HG03025 (cell line): Measurements from ENCODE around the gene TRAIP.

ENCODE experiments used
- ATAC-seq: cut with Tn5 transposase; IDR thresholded peaks from one replicate; pipeline ENCODE4 v1.9.1; 2021; ENCODE audit warnings: mild to moderate bottlenecking, moderate library complexity; ENCODE audit not compliant: unreplicated experiment, low FRiP score

TRAIP gene

DNA sequence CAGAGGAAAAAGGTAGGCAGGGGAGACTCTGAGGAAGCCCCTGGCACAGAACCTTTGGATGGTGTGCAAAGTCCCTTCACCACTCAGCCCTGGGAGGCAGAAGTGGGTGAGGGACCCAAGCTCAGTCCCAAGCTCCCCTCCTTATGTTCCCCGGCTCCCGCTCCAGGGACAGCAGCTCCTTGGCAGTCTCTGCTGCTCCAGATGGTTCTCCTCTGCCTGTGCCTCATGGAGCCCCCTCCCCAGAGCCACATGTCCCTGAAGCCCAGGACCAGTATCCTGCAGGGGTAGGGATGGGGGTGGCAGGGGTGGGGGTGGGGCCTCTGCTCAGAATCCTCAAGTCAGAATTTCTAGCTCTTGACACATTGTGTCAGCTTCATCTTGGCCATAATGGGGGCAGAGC is 21.4 kb upstream of the TRAIP start:
- no peak for ATAC-seq

DNA sequence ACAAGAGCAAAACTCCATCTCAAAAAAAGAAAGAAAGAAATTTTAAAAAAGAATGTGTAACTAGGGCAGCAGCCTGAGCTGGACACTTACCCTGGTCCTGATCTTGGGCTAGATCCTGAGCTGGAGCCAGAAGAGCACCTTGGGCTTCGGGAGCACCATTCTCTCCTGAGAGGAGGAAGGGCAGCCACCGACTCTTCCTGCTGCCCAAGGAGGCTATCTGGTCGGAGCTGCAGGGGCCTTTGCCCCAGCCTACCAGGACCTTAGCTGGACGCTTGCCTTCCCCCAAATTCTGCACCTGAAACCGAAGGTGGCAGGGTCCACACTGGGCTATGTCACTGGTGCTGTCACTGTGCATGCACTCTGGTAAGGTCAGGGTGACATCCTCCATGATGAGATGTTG is 20.2 kb upstream of the TRAIP start:
- no peak for ATAC-seq

DNA sequence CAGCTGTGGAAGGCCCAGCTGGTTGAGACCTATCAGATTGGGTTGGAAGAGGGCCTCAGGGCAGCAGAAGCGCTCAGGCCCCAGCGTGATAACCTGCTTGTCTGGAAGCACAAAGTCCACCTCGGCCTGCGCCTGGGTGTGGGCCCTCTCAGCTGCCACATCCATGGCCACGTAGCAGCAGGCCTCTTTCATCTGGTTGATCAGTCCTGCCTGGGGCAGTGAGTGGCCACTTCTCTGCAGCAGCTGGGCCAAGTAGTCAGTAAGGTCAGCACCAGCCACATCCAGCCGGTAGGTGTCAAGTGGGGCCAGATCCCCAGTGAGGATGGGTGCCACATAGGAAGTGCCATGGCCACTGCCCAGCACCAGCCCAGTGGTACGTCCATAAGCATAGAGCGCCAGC is 17.3 kb upstream of the TRAIP start:
- ATAC-seq, result no peak

DNA sequence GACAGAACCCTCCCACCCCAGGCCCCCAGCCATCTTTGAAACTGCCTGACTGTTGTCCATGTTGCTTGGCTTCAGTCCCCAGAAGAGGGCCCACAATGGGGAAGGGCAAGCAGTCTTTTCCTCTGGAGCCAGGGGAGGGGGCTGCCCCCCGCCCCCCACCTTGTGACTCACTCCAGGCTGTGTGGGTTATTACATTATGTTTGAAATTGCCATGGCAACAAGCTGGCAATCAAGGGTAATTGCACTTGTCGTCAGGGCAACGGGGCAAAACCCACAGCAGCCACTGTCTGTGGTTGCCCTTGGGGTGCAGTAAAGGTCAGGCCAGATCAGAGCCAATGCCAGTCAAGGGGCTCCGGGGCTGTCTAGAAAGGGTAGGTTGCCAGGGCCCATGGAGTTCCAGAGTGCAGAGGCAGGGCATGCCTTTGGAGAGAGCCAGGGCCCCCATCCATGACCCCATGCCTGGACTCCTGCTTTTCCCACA is 16.5 kb upstream of the TRAIP start:
- no peak for ATAC-seq

DNA sequence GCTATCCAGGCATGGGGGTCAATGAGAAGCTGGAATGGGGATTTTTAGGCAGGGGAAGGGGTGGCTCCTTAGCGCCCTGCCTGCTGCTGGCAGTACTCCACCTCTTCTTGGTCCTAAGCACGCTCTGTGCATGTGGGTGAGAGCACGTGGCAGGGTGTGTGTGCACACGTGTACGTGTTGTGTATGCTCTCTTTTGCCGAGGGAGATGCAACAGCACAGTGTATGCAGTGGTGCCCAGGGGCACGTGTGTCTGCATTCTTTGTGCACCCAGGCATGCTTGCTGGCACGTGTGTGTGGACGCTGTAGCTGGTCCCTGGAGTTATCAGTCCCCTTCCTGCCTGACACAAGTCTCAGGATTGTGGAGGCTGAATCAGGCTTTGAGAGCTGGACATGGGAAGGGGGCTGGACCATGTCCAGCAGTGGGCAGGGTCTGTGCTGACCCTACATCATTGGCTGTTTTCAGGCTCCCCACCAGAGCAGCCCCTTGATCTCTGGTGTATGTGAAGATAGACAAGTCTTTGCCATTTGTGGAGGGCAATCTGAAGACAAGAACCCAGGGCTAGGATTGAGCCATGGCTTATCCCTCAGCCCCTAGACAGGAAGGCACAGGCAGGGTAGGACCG is 15.3 kb upstream of the TRAIP start:
- ATAC-seq, result no peak

DNA sequence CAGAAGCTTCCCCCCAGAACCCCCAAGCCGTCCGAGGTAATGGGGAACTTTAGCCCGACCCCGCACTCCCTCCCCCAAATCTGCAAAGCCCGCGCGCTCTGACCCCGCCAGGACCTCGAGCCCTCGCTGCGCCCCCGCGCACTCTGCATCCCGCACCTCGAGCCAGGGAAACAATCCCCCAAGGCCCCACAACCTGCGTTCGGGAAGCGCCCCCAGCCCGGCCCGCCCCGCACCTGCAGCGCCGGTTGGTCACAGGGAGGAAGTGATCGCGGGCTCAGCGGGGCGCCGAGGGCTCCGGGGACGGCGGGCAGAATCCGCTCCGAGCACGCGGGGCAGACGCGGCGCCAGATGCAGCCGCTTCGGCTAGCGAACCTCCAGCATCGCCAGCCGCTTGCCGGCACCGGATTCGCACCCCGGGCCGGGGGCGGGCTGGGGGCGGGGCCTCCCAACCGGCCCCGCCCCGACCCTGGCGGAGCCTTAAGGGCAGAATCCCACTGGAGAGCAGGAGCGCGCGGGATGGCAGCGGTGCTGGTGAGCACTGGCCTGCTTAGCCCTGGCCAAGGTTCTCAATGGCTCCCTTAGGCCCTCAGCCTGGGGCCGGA is 13.3 kb upstream of the TRAIP start, which contains the start of gene CAMKV:
Gene CAMKV (minus strand): TSS at position 382 of the 602 bp plus-strand sequence. CDS start 7,518 bp downstream, outside the sequence.
- ATAC-seq, result no peak

DNA sequence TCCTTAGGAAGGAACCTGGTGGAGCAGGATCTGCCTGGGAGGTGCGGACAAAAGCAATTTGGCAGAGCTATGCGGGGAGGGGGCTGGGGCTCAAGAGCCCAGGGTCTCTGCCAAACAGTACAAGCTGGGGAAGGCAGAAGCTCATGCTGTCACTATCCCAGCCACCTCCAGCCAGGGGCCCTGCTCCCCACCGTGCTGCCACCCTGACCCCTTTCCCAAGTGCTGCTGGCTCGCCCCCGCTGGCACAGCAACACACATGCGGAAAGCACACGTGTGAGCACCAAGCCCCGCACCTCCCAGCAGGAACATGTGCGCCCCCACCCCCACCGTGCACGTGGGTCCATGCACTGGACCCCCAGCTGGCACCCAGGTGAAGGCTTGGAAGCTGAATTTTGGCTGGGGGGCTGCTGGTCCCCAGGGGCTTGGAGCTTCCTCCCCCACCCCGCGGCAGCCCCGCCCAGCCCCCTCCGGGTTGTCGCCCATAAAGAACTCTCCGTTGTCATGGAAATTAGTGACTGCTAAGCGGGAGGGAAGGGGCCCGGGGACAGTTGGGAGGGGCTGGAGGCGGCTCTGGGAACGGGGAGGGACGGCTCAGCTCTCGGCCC is 12.6 kb upstream of the TRAIP start:
- no peak for ATAC-seq

DNA sequence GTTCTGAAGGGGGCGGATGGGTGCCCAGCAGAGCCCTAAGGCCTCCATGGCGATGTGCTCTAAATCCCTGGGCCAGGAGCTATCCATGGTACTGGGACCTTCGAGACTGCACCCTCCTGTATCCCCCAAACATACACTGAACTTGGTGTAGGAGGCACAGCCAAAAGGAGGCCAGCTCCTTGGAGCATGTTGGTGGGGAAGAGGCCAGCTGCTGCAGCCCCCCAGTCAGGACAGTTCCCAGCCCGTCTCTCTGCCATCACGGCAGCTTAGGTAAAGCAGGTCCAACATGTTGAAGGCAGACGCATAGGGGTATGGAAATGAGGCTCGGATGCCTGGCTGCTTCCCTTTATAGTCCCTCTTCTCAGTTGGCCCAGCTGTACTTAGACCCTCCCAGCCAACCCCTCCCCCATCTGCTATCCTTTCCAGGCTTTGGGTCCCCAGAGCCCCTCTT is 11.5 kb upstream of the TRAIP start:
- no peak for ATAC-seq

DNA sequence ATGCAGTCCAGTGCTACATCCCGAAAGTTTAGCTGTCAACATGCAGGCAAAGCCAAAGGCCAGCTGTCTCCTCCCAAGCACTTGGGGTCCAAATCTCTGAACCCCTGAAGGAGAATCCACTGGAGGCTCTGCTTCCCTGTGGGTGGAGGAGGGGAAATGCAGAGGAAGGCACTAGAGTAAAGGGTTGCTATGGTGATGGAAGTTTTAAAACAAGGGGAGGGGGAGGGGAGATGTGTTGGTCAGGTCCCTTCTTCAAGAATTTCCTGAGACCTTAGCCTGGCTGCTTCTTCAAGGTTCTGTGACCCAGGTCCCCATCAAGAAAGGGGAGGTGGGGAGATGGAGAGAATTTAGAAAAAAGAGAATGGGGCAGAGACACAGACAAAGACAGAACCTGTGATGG is 11.0 kb upstream of the TRAIP start:
- ATAC-seq, result no peak

DNA sequence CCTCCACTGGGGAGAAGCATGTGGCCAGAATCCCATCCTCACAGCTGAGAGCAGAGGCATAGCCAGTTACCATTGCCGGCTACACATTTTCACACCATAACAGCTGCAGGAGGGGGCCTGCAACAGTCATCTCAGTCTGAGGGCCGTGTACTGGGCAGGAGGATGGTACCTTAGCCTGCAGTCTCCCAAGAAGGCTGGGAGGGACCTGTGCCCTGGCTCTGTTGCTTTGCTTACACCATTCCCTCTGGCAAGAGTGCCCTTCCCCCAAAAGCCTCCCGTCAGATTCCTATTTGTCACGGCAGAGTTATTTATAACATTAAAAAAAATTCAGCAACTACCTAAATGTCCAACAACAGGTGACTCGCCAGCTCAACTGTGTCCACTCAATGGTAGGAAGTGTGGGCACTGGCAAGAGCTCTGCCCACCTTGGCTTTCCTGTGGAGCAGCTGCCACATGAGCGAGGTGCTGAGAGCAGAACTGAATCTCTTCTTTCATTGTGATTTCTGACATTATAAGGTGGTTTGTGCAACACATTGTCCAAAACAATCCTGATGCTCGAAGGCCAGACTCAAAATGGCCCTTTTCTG is 8.9 kb upstream of the TRAIP start:
- no peak for ATAC-seq

DNA sequence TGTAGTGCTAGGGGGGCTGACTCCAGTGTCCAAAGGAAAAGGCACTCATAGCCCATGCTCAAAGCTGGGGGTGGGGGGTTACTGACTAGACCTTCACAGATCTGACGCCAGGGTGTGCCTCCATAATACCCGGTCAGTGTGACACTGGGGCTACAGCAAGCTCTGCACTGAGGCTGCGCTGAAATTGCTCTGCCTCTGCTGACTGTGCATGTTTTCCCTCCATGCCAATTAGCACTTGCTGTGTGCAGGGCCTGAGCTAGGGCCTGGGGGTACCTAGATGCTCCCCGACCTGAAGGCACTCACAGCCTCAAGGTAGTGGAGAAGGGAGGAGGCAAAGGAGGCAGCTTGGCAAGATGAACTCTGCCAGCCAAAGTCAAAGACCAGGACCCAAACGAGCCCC is 8.1 kb upstream of the TRAIP start:
- no peak for ATAC-seq

DNA sequence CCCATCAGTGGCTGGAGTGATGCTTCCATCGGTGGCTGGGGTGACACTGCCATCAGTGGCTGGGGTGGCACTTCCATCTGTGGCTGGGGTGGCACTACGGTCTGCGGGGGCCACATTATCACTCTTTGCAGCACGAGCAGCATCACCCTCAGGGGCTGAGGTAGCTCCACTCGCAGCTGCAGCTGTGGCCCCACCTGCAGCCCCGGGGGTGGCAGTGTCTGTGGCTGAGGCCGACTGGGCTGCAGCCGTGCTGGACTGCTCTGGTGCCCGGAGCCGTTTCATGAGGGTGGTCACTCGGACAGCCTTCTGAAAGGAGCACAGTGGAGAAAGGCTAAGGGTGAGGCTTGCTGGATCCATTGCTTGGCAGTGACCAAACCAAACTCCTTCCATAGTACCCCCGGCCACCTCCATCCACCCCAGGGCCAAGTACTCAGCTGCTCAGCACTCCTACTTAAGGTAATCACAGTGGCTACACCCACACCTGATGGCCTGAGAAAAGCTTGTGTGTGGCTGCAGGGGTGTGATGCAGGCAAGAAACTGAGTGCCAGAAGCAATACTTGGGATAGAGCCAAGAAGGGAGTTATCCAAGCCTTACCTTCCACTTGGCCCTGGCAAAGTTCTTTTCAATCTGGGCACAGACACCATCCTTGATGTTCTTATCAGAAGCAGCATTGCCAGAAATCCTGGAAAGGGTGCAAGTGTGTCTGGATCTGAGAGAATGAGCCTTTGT is 3.4 kb upstream of the TRAIP start:
- no peak for ATAC-seq

DNA sequence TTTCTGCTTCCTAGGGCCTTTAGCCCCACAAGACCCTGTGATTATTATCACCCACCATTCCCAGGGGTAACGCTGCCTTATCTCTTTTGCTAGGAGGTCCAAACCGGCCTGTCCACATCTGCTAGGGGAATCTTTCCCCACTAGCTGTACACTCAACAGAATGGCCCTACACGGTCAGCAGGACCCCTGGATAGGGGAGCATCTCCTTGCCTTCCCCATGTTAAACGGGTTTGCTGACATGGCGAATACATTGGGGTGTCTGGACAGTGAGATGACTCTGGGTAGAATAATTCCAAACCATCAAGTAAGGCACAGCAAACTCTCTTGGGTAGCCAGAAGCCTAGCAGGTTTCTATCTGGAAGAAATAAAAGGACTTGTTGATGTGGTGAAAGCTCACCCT is 702 bp downstream of the TRAIP start:
- ATAC-seq, result no peak

DNA sequence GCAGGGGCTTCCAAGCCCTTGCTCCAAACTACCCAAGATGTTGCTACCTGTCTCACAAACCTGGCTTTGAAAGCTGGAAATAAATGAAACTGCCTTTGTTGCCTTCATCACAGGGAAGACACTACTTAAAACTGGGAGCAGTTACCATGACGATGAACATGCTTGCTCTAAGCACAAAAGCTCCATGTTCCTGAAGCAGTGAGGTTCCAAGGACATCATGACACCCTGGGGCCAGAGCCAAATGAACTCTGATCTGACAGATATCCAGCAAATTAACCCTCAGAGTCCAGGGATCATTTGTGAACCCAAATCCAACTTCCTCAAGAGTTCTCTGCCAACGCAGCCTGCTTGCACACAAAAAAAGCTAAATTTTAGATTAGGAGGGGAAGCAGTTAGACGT is 10.7 kb downstream of the TRAIP start:
- no peak for ATAC-seq

DNA sequence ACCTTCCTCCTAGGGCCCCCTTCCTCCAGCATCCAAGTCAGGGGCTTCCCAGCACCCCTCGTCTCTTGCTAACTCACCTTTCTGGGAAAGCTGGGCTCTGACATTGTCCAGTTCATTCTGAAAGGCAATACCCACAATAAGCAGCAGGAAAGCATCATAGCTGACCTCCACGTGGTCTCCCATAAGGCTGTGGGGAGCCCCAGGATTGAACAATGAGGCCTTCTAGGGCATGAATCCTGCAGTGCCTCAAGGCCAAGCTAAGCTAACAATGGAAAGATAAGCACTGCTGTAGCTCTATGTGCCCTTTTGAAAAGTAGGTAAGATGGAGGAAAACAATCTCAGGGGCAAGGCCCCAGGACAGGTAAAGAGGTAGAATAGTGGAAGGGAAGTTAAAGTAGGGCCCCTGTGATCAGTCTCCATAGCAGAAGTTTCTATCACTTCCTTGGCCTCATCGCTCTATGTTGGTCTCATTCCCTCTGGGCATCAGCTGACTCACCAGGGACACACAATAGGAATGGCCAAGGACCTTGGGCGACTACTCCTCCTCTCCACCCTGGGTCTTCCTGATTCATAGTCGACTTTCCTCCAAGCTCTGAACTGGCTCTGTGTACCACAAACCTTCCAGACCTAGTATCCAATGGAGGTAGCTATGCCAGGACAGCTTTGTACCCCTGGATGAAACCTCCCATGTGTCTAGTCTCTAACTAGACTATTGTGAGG is 11.7 kb downstream of the TRAIP start:
- ATAC-seq, result no peak

DNA sequence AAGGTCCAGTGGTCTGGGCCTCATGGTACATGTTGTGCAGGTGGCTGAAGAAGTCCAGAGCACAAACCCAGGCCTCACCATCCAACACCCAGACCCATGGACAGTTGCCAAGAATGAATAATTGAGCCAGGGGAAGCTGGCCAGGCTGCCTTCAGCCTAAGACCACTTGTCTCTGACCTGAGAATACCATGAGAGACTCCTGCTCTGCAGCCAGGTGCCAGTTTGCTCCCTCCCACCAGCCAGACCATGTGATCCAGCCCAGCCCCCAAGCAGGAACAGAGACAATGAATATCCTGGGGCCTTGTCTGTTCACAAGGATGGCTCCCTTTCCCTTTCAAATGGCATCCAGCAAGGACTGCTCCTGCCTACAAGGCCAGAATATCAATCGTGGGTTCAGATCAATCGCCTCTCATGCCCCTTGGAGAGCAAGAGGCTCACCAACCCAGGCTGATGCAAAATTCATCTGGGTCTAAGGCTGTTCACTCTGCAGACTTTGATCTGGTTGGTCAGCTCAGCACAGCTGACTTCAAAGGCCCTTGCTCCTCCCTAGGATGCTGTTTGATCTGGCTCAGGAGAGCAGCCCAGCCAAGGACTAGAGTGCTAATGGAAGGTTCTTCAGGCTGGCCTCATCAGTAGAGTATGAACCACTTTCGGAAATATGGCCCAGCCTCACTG is 13.4 kb downstream of the TRAIP start:
- ATAC-seq, result no peak

DNA sequence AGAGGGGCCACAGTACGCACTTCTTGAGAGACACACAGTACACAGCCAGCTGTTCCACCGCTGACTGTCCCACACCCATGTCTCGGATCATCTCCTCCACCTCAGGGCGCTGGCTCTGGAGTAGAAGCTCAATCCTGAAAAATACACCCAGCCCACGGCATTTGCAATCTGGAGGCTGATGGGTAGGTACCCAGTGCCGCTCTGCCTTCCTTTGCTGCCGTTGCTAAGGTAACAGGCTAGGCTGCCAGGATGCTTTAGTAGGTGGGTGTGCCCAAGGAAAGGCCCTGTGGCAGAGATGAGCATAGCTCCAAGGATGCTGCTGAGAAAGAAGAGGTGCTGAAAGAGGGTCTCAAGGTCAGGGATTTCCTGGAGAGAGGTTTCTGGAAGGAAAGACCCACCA is 14.6 kb downstream of the TRAIP start:
- no peak for ATAC-seq

DNA sequence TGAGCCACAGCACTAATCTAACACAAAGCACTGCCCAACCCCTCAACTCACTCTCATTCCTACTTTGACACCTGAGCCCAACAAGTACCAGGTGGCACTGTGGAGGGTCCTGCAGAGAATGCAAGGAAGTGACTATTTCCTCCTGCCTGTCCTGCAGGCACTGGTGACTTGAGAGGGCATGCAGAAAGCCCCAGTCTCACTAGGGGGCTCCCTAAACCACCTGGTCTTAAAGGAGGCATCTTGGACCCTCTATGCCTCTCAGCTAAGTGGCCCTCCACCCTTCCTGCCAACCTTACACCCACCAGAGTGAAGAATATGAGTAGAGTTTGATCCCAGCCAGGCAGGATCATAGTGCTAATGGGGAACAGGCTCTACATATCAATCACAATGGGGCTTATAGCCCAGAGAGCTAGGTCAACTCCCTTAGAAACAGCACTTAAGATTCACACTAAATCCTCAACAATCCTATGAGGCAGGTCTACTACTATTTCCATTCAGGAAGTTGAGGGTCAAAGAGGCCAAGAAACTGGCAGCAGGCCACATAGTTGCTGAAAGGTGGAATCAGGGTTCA is 15.2 kb downstream of the TRAIP start:
- ATAC-seq, result no peak

DNA sequence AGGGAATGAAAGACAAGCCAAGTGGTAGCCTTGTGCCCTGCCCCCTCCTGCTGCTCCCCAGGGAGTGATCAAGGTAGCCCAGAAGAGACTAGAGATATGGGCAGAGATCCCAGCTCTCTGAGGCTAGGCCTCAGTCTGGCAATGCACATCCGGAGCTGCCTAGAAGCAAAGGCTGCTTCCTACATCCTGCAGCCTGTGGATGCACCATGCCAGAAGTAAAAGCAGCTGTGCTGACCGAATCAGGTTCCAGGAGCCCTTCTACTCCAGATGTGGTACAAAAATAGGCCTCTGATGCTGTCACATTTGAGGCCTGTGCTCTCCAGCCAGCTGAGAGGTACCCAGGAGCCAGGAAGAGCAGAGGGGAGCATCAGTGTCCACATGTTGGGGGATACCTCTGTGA is 16.0 kb downstream of the TRAIP start:
- ATAC-seq, result no peak
